B cell (primary cell): ENCODE data around the gene CUZD1. TPM values are rescaled to one million over a fixed set of nuclear protein-coding genes. Genes with fewer than 3 reads are reported as not detected.

ENCODE experiments used
- ATAC-seq: fragments of 200-7000 bp; cut with Tn5 transposase; one replicate; pipeline ENCODE4 v1.10.0; 2021; ENCODE audit warnings: low read depth, mild to moderate bottlenecking, moderate number of reproducible peaks, moderate library complexity
- CTCF ChIA-PET: fragments of 350-600 bp; sonication (Branson Sonifier 250); formaldehyde crosslinking; loops from one replicate; lab custom pipeline; 2021; ENCODE audit warnings: antibody characterized with exemption, inconsistent platforms; lab: Charles Lee
- POLR2A ChIA-PET: fragments of 350-600 bp; sonication (Branson Sonifier 250); formaldehyde crosslinking; loops from one replicate; lab custom pipeline; 2021; ENCODE audit warnings: antibody characterized with exemption; lab: Charles Lee
- DNase-seq: peaks from one replicate; pipeline ENCODE4 v3.0.0; 2013
- H2AFZ ChIP-seq: 2 replicates; pipeline ENCODE4 v1.6.1; 2012; ENCODE audit warnings: mild to moderate bottlenecking, low read depth, low read length; ENCODE audit not compliant: insufficient read depth, poor library complexity, severe bottlenecking
- H3K27ac ChIP-seq, 2 donors: 1 replicate in 1 of 2; 2 replicates in 1 of 2; pipeline ENCODE4 v1.5.1; 2012 to 2013; ENCODE audit warnings: low read length in 2 of 2, mild to moderate bottlenecking in 2 of 2, moderate library complexity in 1 of 2
- H3K27me3 ChIP-seq, 4 experiments: fragments of 200-600 bp in 1 of 4; sonication (generic) in 1 of 4; replicated peaks in 1 of 4; 1 replicate in 2 of 4; 2 replicates in 2 of 4; pipeline versions ENCODE4 v1.6.1 to v1.7.0; 2013 to 2016; ENCODE audit warnings: low read length in 3 of 4, mild to moderate bottlenecking in 2 of 4, mixed read lengths in 1 of 4, moderate library complexity in 1 of 4; ENCODE audit not compliant: insufficient read depth in 4 of 4, control insufficient read depth in 3 of 4; ENCODE audit errors: control extremely low read depth in 1 of 4
- H3K36me3 ChIP-seq, 2 experiments: replicated peaks in 1 of 2; 1 replicate in 1 of 2; 2 replicates in 1 of 2; pipeline versions ENCODE4 v1.6.1 to v1.7.1; 2013; ENCODE audit warnings: low read length in 1 of 2; ENCODE audit not compliant: insufficient read depth in 2 of 2, control insufficient read depth in 1 of 2; ENCODE audit errors: control extremely low read depth in 1 of 2, extremely low read depth in 1 of 2
- H3K4me1 ChIP-seq, 2 donors: fragments of 200-600 bp in 1 of 2; sonication (generic) in 1 of 2; 1 replicate in 1 of 2; 2 replicates in 1 of 2; pipeline versions ENCODE4 v1.5.1 to v1.6.1; 2013 to 2017; ENCODE audit warnings: low read length in 2 of 2; ENCODE audit not compliant: control insufficient read depth in 2 of 2, insufficient read depth in 2 of 2
- H3K4me2 ChIP-seq: replicated peaks from 2 replicates; pipeline ENCODE3; 2012; ENCODE audit warnings: mild to moderate bottlenecking, low read depth, low read length; ENCODE audit not compliant: poor library complexity, severe bottlenecking
- H3K4me3 ChIP-seq, 5 experiments: fragments of 200-600 bp in 1 of 5; sonication (generic) in 1 of 5; 1 replicate in 3 of 5; 2 replicates in 2 of 5; pipeline versions ENCODE4 v1.5.1 to v1.7.0; 2011 to 2016; ENCODE audit warnings: low read length in 4 of 5, mild to moderate bottlenecking in 4 of 5, low read depth in 2 of 5, control low read depth in 1 of 5, moderate library complexity in 1 of 5; ENCODE audit not compliant: insufficient read depth in 1 of 5; ENCODE audit errors: control extremely low read depth in 1 of 5, extremely low read depth in 1 of 5
- H3K79me2 ChIP-seq: fragments of 200-600 bp; sonication (generic); one replicate; pipeline ENCODE4 v1.6.0; 2016; ENCODE audit warnings: low read length; ENCODE audit not compliant: control insufficient read depth, insufficient read depth
- H3K9ac ChIP-seq: fragments of 200-600 bp; sonication (generic); 2 replicates; pipeline ENCODE4 v1.6.1; 2017; ENCODE audit warnings: mild to moderate bottlenecking, low read length, moderate library complexity
- H3K9me3 ChIP-seq, 3 donors: one replicate each; pipeline versions ENCODE4 v1.6.1 to v1.7.1; 2013; ENCODE audit warnings: low read length in 2 of 3; ENCODE audit not compliant: control insufficient read depth in 2 of 3, insufficient read depth in 1 of 3; ENCODE audit errors: control extremely low read depth in 1 of 3
- H4K20me1 ChIP-seq: 2 replicates; pipeline ENCODE4 v1.6.0; 2012; ENCODE audit warnings: mild to moderate bottlenecking, low read length; ENCODE audit not compliant: insufficient read depth, control insufficient read depth, poor library complexity, severe bottlenecking
- H3K27ac Mint-ChIP-seq: one replicate; pipeline ENCODE4 v1.8.0; 2021; ENCODE audit warnings: mixed read lengths
- H3K27me3 Mint-ChIP-seq: one replicate; pipeline ENCODE4 v1.8.0; 2021; ENCODE audit warnings: mixed read lengths
- H3K4me1 Mint-ChIP-seq: one replicate; pipeline ENCODE4 v1.8.0; 2021; ENCODE audit warnings: mixed read lengths
- H3K4me3 Mint-ChIP-seq: one replicate; pipeline ENCODE4 v1.8.0; 2021; ENCODE audit warnings: mixed read lengths
- H3K9me3 Mint-ChIP-seq: one replicate; pipeline ENCODE4 v1.8.0; 2022; ENCODE audit warnings: mixed read lengths; ENCODE audit not compliant: insufficient read depth
- CTCF ChIP-seq: fragments of 200-600 bp; IDR thresholded peaks from one replicate; pipeline ENCODE4 v1.8.0; 2022; ENCODE audit warnings: antibody characterized with exemption, mild to moderate bottlenecking
- EZH2 ChIP-seq: IDR thresholded peaks from 2 replicates; pipeline ENCODE4 v1.6.1; 2012; ENCODE audit warnings: borderline replicate concordance, low read depth, mild to moderate bottlenecking, moderate library complexity, low read length; ENCODE audit not compliant: insufficient read depth, poor library complexity, severe bottlenecking
- WGBS: methylation state at CpG from one replicate; pipeline ENCODE4 v1.1.5; 2013; ENCODE audit warnings: missing lambda C conversion rate; ENCODE audit not compliant: insufficient coverage; 5-methylcytosine and 5-hydroxymethylcytosine counted together
- intact Hi-C: fragments of 100-400 bp; cut with micrococcal nuclease; formaldehyde crosslinking; loops from one replicate; pipeline ENCODE4 v1.10.0; 2022
- polyA plus RNA-seq: library from polyadenylated mRNA; depleted of rRNA; stranded (reverse); fragments of >200 nt; gene quantifications from 2 replicates; pipeline ENCODE4 v1.2.3, GENCODE V29; 2012
- total RNA-seq, 2 donors: library from RNA; stranded (reverse); fragments of 120-200 nt in 1 of 2; gene quantifications; 1 replicate in 1 of 2; 2 replicates in 1 of 2; pipeline versions ENCODE4 v1.2.3 to v1.2.4, GENCODE V29; 2013 to 2022

Gene CUZD1
- total and polyA plus RNA-seq, 2 donors (not counting 1 experiment from before 2014, with no cell fraction given) = 2.1 to 3.3 TPM

DNA sequence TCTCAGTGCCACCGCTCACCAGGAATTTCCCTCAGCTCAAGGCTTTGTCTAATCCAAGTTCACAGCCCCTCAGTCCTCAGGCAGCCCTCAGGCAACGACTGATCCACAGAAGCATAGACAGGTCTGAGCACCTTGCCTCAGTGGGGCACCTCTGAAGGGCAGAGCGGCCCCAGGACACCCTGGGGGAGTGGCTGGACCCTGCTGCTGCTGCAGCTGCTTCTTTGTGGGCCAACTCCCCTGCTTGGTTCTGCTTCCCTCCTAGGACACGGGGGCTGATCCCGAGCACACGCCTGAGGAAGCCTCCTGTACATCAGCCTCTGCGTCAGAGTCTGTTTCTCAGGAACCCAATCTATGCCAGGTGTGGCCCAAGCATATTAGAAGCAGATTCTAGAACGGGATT lies 16.2 kb downstream of the CUZD1 start:
- WGBS = 57% methylated on average over 6 of the region's 8 CpGs
- peaks cover 0 to 3% (median 0%) of the 10 kb centered on the region in 4 experiments for H3K27me3 ChIP-seq
- H3K36me3 ChIP-seq = no peaks in the 10 kb centered on the region
- intact Hi-C loops = no loop called here
- Mint-ChIP-seq H3K9me3 (no peaks in the 10 kb centered on the region), H3K27ac (no peak overlapping the region), H3K4me1 (no peaks in the 10 kb centered on the region), H3K4me3 (no peak overlapping the region), H3K27me3 (peaks cover 10% of the 10 kb centered on the region)
- no peaks in the 10 kb centered on the region for H3K4me1 ChIP-seq
- H3K27ac ChIP-seq = no peak overlapping the region
- H3K4me2 ChIP-seq = no peak overlapping the region
- no peaks in the 10 kb centered on the region for H4K20me1 ChIP-seq
- no peak overlapping the region for H2AFZ ChIP-seq
- CTCF ChIA-PET = no interaction called here
- H3K9ac ChIP-seq = no peak overlapping the region
- DNase-seq (no peak), ATAC-seq (no peak)
- no peak overlapping the region for H3K4me3 ChIP-seq
- H3K9me3 ChIP-seq = peaks cover 0 to 1% (median 0%) of the 10 kb centered on the region in 3 donors
- POLR2A ChIA-PET = no interaction called here
- no peaks in the 10 kb centered on the region for H3K79me2 ChIP-seq
- TF ChIP-seq EZH2 (no peak), CTCF (no peak)

- Histone ChIP-seq H3K9me3 (peaks cover 0 to 1% (median 0%) of the 10 kb centered on the region in 3 donors), H2AFZ (no peak overlapping the region), H3K79me2 (no peaks in the 10 kb centered on the region), H3K9ac (no peak overlapping the region), H3K27me3 (peaks cover 0 to 3% (median 0%) of the 10 kb centered on the region in 4 experiments), H3K36me3 (no peaks in the 10 kb centered on the region), H4K20me1 (no peaks in the 10 kb centered on the region), H3K27ac (no peak overlapping the region), H3K4me2 (no peak overlapping the region), H3K4me3 (no peak overlapping the region), H3K4me1 (no peaks in the 10 kb centered on the region)
- no peak for DNase-seq
- CTCF ChIA-PET = no interaction called here
- ATAC-seq = no peak
- Mint-ChIP-seq H3K27ac (no peak overlapping the region), H3K4me3 (no peak overlapping the region), H3K9me3 (no peaks in the 10 kb centered on the region), H3K4me1 (no peaks in the 10 kb centered on the region), H3K27me3 (peaks cover 16% of the 10 kb centered on the region)
- 91% methylated on average over 2 of the region's 4 CpGs for WGBS
- POLR2A ChIA-PET = no interaction called here
- TF ChIP-seq CTCF (no peak), EZH2 (no peak)
- intact Hi-C loops = no loop called here
Measured at GRCh38 chr10:122828716-122829255, 16.9 kb downstream of the CUZD1 start.
